GM21360 (cell line): ENCODE results near the gene PATE1.
"Not testable (repeated sequence)": the region's sequence is repeated elsewhere in the genome, so short reads cannot be mapped to it uniquely, and the experiment has no call there.

Experiments
- ATAC-seq: cut with Tn5 transposase; IDR thresholded peaks from one replicate; pipeline ENCODE4 v1.9.1; 2021; ENCODE audit warnings: mild to moderate bottlenecking, moderate library complexity; ENCODE audit not compliant: unreplicated experiment

PATE1 gene, protein sequence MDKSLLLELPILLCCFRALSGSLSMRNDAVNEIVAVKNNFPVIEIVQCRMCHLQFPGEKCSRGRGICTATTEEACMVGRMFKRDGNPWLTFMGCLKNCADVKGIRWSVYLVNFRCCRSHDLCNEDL

GRCh38 chr11:125745979-125746378 is at the start of gene PATE1:
TSS of gene PATE1 (plus strand) at chr11:125746279. CDS start at chr11:125746305, 26 bp downstream.
- no peak for ATAC-seq

DNA sequence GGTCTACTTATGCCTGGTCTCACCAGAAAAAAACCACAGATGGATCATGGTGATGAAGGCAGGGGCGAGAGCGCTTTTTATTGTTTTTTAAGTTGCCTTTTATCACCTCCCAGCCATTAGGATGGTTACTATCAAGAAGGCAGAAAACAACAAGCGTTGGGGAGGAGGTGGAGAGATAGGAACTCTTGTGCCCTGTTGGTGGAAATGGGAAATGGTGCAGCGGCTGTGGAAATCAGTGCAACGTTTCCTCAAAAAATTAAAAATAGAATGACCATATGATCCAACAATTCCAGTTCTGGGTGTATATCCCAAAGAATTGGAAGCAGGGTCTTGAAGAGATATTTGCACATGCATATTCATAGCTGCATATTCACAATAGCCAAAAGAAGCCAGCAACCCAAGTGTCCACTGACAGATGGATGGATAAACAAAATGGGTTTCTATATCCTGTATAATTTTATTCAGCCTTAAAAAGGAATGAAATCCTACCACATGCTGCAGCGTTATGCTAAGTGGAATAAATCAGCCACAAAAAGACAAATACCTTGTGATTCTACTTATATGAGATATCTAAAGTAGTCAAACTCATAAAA is 45.0 kb upstream of the PATE1 start:
- ATAC-seq, result no peak

GRCh38 chr11:125701858-125702621 is 44.0 kb upstream of the PATE1 start:
- ATAC-seq, result no peak

- ATAC-seq, result not testable (repeated sequence)
These were observed 41.4 kb upstream of the PATE1 start for GRCh38 chr11:125704686-125705085.

DNA sequence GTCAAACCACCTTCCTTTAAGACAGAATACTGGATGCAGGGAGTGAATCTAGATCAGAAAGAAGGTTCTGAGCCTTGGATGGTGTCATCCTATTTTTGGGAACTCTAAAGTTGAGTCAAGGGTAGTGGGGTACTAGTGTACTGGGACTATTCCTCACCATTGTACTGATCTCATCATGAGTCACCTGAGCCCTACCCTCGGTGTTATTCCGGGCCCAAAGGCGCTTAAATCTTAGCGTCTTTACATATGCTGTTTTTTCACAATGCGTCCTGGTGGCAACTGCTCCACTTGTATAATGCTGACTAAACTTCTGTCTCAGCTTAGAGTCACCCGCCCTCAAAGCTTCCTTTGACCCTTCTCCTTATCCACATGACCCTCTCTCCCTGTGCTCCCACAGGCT is 25.3 kb upstream of the PATE1 start:
- ATAC-seq, result no peak

- ATAC-seq, result no peak
These were observed 22.0 kb upstream of the PATE1 start for GRCh38 chr11:125724125-125724524.

DNA sequence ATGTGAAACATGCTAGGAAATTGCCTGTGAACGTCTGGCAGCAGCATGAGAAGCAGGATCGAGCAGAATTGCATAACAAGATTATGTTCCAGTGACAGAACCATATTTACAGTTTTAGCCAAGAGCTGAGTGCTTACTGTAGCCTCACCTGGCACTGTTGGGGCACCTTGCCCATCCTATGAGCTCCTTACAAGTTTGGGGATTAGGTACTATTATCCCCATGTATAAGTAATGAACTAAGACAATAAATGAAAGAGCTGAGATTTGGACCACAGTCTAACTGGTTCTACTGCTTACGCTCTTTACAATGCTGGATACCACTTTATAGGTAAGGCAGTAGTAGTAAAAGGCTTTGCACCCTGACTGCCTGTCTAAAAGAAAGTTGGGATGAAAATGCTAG is 17.1 kb upstream of the PATE1 start:
- no peak for ATAC-seq

GRCh38 chr11:125740617-125741016 is 5.5 kb upstream of the PATE1 start:
- no peak for ATAC-seq

DNA sequence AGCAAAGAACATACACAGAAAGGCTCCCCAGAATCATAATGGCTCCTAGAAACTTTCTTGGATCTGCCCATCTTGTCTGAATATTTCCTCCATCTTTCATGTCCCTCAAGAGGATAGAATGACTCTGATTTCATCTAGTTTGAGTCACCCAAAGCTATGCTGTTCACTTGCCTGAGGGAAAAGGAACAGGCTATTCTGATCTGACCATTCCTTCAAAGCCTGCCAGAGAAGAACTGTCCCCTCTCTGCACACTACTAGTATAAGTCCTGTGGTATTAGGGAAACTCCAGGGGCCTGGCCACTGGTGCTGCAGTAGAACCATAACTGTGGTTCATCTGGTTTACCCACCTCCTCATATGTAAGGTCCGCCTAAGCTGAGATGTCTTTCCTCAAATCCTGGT is 2.4 kb upstream of the PATE1 start:
- ATAC-seq, result no peak

GRCh38 chr11:125750629-125751028 is 4.5 kb downstream of the PATE1 start:
- no peak for ATAC-seq

- ATAC-seq, result no peak
These were observed 10.0 kb downstream of the PATE1 start for GRCh38 chr11:125756050-125756449.

DNA sequence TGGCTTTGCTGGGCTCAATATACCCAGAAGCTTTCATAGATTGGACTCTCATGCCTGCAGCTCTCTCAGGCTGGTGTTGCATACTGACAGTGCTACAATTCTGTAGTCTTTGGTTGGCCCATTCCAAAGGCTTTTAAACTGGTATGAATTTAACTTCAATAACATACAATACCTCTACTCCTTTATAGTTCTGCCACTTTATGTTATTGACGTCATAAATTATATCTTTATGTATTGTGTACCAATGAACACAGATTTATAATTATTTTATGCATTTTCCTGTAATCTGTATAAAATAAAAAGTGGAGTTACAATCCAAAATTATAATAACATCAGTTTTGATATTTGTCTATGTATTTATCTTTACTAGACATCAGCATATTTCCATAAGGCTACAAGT is 16.4 kb downstream of the PATE1 start:
- ATAC-seq, result no peak

GRCh38 chr11:125763483-125763882 is 17.4 kb downstream of the PATE1 start:
- ATAC-seq, result no peak

DNA sequence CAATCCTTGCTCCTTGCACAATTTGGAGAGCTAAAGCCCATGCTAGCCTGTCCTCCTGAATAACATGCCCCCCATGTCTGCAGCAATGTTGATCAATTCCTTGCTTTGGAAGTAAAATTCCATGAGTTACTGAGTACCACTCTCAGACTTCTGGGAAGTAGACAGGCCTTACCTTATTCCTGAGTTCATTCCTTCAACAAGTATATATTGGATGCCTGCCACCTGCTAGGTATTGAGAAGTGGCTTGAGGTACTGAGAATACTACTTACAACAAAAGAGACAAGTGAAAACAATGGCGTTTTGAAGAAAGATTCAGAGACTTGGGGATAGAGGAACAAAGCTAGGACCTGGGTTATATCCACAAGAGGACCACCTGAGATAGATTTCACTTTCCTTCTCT is 20.2 kb downstream of the PATE1 start:
- ATAC-seq, result no peak

DNA sequence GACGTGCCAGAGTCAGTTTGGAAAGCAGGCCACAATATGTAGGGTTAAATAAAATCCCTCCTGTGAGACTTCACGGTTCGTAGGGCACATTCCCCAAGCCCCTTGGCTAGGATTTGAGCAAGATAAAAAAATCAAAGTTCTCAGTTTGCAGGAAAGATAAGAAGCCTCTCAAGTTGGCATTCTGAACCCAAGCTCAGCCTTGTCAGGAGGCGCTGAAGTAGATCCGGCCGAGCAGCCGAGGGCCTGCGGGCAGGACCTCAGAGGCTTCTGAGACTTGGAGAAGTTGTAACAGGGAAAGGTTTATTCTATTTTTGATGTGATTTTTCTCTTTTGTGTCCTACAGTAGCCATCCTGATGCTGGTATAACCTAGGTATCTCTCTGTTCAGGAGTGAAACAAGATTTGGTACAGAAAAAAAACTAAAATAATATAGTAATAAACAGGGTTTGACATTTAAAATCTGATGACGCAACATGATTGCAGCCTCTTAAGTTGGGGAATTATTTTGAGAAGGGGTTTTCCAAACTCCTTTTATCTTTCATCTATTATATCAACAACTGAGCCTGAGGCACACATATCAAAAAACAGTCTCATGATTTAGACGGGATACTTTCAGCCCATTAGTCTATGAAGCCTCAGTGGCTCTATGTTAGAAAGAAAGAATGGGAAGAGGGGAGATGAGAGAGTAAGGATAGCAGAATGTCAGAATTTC is 22.4 kb downstream of the PATE1 start:
- no peak for ATAC-seq

DNA sequence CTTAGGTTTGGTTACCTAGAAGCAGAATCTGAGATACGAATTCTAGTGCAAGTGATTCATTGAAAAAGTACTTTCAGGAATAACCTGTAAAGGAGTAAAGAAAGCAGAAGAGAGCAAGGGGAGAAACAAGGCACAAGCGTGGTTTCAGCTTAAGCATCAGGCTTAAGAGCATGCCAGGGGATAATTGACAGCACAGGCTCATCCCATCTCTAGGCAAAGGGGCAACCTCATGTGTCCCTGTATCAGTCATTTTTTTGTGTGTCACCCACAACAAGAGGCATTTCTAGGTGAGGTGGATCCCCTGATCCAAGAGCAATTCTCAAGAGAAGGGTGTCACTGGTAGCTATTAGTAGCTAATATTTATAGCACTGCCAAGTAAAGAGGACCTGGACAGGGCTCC is 24.5 kb downstream of the PATE1 start:
- no peak for ATAC-seq

DNA sequence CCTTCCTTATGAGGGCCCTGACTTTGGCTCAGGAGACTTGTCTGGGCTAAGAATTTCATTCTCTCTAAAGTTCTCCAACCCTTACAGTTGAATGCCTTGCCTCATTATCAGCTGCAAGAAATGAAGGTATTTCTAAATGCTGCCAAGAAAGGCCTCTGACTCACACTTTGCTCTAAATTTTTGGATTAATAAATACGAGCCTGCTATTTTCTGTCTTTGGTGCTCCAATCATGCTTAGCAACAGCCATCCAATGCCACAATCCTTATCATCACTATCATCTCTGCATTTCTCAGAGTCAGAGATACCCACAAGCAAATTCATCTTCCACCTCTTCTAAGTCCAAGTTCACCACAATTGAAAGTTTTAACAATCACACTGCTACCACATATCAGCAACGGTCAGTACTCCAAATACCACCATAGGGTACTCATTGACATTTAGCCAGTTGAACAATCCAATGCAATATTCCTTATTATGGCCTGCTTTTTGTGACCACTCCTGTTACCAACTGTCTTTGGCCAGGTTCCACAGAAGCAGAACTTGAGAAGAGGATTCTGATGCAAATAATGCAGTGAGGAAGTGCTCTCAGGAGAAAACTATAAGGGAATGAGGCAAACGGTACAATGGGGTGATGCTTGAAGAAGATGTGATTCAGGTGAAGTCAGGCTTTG is 26.9 kb downstream of the PATE1 start:
- no peak for ATAC-seq

- no peak for ATAC-seq
These were observed 27.4 kb downstream of the PATE1 start for GRCh38 chr11:125773516-125773915.

DNA sequence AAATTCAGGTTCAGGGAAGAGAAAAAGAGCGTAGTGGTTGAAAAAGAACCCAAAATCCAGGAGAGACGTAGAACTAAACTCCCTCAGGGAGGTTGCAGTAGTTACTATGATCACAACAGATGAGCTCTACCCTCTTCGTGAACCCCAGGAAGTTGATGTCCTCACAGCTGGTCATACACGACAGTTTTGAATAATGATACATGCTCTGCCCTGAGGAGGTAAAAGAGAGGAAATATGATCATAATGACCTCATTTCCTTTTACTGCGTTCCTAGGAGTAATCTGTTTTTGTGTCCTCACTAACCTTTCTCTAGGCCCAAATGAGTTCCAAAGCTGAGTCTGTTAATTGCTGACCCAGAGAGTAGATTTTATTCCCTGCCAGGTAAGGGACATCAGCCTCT is 31.2 kb downstream of the PATE1 start:
- ATAC-seq, result no peak

DNA sequence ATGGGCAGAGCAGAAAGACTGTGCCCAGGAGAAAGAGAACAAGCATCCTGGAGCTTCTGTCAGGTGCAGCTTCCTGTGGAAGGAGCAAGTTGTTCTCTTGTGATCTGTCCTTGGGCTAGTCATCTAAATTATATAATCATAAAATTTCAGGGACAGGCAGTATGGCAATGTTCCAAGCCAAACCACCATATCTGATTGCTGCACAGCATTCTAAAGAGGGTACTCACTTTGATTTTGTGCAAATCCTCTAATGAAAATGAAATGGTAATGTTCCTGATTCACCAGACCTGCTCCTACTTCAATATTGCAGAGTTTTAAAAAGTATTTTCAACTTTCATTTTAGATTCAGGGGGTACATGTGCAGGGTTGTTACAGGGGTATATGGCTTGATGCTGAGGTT is 32.6 kb downstream of the PATE1 start, which contains the start of gene PATE2:
TSS of gene PATE2 (minus strand) at position 101 of the 400 bp plus-strand sequence. CDS start at position 46, 55 bp downstream.
- ATAC-seq, result no peak

DNA sequence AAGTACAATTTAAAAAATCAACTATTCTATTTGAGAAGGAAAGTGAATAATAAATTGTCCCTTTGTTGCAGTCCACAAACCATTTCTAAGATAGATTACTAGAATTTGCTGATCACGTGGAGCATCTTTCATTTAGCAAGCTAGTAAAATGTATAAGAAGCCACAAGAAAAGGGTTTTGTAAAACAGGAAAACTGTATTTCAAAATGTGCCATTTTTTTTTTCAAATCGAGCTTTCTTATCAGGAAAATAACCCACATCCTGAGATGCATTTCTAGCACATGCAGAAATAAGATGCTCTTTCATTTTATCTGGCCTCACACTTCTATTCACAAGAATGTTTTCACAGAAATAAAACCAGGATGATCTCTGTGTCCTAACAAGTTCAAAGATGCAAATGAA is 38.6 kb downstream of the PATE1 start:
- no peak for ATAC-seq
